Measurements from ENCODE around the gene YEATS2. TPM values are rescaled to one million over a fixed set of nuclear protein-coding genes. Genes with fewer than 3 reads are reported as not detected.

Gene YEATS2
- total RNA-seq, 2 experiments from 2014 or later = 68.2 to 77.2 TPM

GRCh38 chr3:183796372-183796771 lies 98.8 kb downstream of the YEATS2 start:
- Histone ChIP-seq H4K20me1 (ENCODE audit: insufficient read depth, low read length) (no peaks in the 10 kb centered on the region), H3K4me1 (ENCODE audit: insufficient read depth, low read length, poor library complexity, severe bottlenecking) (no peaks in the 10 kb centered on the region), H3K36me3 (ENCODE audit: insufficient read depth, low read length) (peaks cover 96% of the 10 kb centered on the region), H2AFZ (ENCODE audit: low read length) (no peak overlapping the region), H3K79me2 (ENCODE audit: insufficient read depth, low read depth, low read length) (no peaks in the 10 kb centered on the region), H3K9me2 (ENCODE audit: insufficient read depth, low read length) (no peaks in the 10 kb centered on the region), H3K4me2 (ENCODE audit: low read length) (no peak overlapping the region), H3K9me3 (ENCODE audit: low read length) (no peaks in the 10 kb centered on the region), H3K27ac (ENCODE audit: low read depth, low read length, poor library complexity, severe bottlenecking) (no peak overlapping the region), H3K4me3 (ENCODE audit: low read depth, low read length, poor library complexity, severe bottlenecking) (no peak overlapping the region)
- no peak for DNase-seq (ENCODE audit: low spot score)
- CTCF ChIA-PET (ENCODE audit: unreplicated experiment) = interaction anchor here (0.8 kb wide), 1 partner anchor 203 kb away, joined by 3 read pairs; no protein-coding TSS in a partner anchor
- intact Hi-C loops (cut with micrococcal nuclease; ENCODE audit: unreplicated experiment) = no loop called here
- POLR2A ChIA-PET = interaction anchor here (0.6 to 1.0 kb wide), 4 partner anchors 187 to 337 kb away, joined by 3 to 7 read pairs (median 4); no protein-coding TSS in a partner anchor
- BruUV-seq (replicated peaks) = no TSS peak
- TF ChIP-seq CTCF (conservative IDR thresholded peaks at IDR 0.05; ENCODE audit: low read length) (no peak), EZH2phosphoT487 (IDR thresholded peaks at IDR 0.05; ENCODE audit: borderline replicate concordance, low read depth, low read length) (no peak)

- no peak overlapping the region for H3K4me2 ChIP-seq (ENCODE audit: low read length)
- H3K27ac ChIP-seq (ENCODE audit: low read depth, low read length, poor library complexity, severe bottlenecking) = no peak overlapping the region
- H3K79me2 ChIP-seq (ENCODE audit: insufficient read depth, low read depth, low read length) = no peaks in the 10 kb centered on the region
- DNase-seq (ENCODE audit: low spot score) = no peak
- H3K4me1 ChIP-seq (ENCODE audit: insufficient read depth, low read length, poor library complexity, severe bottlenecking) = no peaks in the 10 kb centered on the region
- TF ChIP-seq CTCF (conservative IDR thresholded peaks at IDR 0.05; ENCODE audit: low read length) (no peak), EZH2phosphoT487 (IDR thresholded peaks at IDR 0.05; ENCODE audit: borderline replicate concordance, low read depth, low read length) (no peak)
- ChIA-PET CTCF (ENCODE audit: unreplicated experiment) (no interaction called here), POLR2A (no interaction called here)
- H4K20me1 ChIP-seq (ENCODE audit: insufficient read depth, low read length) = no peaks in the 10 kb centered on the region
- H3K9me2 ChIP-seq (ENCODE audit: insufficient read depth, low read length) = no peaks in the 10 kb centered on the region
- no TSS peak for BruUV-seq (replicated peaks)
- H2AFZ ChIP-seq (ENCODE audit: low read length) = no peak overlapping the region
- intact Hi-C loops (cut with micrococcal nuclease; ENCODE audit: unreplicated experiment) = no loop called here
- H3K36me3 ChIP-seq (ENCODE audit: insufficient read depth, low read length) = peaks cover 96% of the 10 kb centered on the region
- no peak overlapping the region for H3K4me3 ChIP-seq (ENCODE audit: low read depth, low read length, poor library complexity, severe bottlenecking)
- no peaks in the 10 kb centered on the region for H3K9me3 ChIP-seq (ENCODE audit: low read length)
These were observed 100.4 kb downstream of the YEATS2 start for GRCh38 chr3:183797996-183798395.

- no peaks in the 10 kb centered on the region for H4K20me1 ChIP-seq (ENCODE audit: insufficient read depth, low read length)
- DNase-seq (ENCODE audit: low spot score) = no peak
- ChIA-PET CTCF (ENCODE audit: unreplicated experiment) (no interaction called here), POLR2A (interaction anchor here (0.7 kb wide), 1 partner anchor 42 kb away, joined by 3 read pairs; no protein-coding TSS in a partner anchor)
- no peak overlapping the region for H3K4me2 ChIP-seq (ENCODE audit: low read length)
- H3K4me1 ChIP-seq (ENCODE audit: insufficient read depth, low read length, poor library complexity, severe bottlenecking) = no peaks in the 10 kb centered on the region
- no peaks in the 10 kb centered on the region for H3K79me2 ChIP-seq (ENCODE audit: insufficient read depth, low read depth, low read length)
- TF ChIP-seq EZH2phosphoT487 (IDR thresholded peaks at IDR 0.05; ENCODE audit: borderline replicate concordance, low read depth, low read length) (no peak), CTCF (conservative IDR thresholded peaks at IDR 0.05; ENCODE audit: low read length) (no peak)
- no peaks in the 10 kb centered on the region for H3K9me3 ChIP-seq (ENCODE audit: low read length)
- no TSS peak for BruUV-seq (replicated peaks)
- no peak overlapping the region for H3K4me3 ChIP-seq (ENCODE audit: low read depth, low read length, poor library complexity, severe bottlenecking)
- no peaks in the 10 kb centered on the region for H3K9me2 ChIP-seq (ENCODE audit: insufficient read depth, low read length)
- peaks cover 96% of the 10 kb centered on the region for H3K36me3 ChIP-seq (ENCODE audit: insufficient read depth, low read length)
- intact Hi-C loops (cut with micrococcal nuclease; ENCODE audit: unreplicated experiment) = no loop called here
- no peak overlapping the region for H2AFZ ChIP-seq (ENCODE audit: low read length)
- no peak overlapping the region for H3K27ac ChIP-seq (ENCODE audit: low read depth, low read length, poor library complexity, severe bottlenecking)
These were observed 101.9 kb downstream of the YEATS2 start for GRCh38 chr3:183799461-183799860.

Measured in OCI-LY7 (cell line).